ENCODE results near the gene ACTA2.

DNA sequence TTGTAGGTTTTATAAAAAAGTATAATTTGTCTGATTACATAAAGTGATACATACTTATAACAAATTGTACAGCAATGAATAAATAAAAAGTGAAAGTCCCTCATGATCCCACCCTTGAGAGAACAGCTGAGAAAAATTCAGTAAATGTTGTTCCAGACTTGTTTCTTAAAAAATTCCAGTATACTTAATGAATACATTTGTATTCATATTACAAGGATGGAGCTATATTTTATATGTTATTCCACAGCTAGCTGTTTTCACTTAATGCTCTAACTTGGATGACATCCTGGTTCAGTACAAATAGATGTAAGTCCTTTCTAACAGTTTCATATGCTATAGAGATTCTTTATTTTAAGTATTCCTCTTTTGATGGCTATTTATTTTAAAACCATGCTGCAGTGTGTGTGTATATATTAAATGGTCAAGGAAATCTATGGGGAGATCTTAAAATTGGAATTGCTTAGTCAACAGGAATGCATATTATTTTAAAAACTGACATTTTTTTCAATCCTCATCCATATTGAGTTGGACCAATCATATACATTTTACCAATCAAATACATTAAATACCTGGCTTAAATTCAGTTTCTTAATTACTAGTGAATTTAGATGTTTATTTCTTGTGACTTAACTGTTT is 63.6 kb downstream of the ACTA2 start:
- TF ChIP-seq EZH2phosphoT487 (conservative IDR thresholded peaks at IDR 0.05; ENCODE audit: low read length), result no peak
- TF ChIP-seq, protein P1, sequence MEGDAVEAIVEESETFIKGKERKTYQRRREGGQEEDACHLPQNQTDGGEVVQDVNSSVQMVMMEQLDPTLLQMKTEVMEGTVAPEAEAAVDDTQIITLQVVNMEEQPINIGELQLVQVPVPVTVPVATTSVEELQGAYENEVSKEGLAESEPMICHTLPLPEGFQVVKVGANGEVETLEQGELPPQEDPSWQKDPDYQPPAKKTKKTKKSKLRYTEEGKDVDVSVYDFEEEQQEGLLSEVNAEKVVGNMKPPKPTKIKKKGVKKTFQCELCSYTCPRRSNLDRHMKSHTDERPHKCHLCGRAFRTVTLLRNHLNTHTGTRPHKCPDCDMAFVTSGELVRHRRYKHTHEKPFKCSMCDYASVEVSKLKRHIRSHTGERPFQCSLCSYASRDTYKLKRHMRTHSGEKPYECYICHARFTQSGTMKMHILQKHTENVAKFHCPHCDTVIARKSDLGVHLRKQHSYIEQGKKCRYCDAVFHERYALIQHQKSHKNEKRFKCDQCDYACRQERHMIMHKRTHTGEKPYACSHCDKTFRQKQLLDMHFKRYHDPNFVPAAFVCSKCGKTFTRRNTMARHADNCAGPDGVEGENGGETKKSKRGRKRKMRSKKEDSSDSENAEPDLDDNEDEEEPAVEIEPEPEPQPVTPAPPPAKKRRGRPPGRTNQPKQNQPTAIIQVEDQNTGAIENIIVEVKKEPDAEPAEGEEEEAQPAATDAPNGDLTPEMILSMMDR (IDR thresholded peaks at IDR 0.05; ENCODE audit: insufficient read depth, low read length, poor library complexity, severe bottlenecking), result no peak
